SK-N-SH treated with all-trans-retinoic acid at 6 μM for 48 hours (cell line): ENCODE measurements around the gene ANKRD18A.

Experiments used
- ATAC-seq: fragments of 200-7000 bp; cut with Tn5 transposase; 3 replicates; pipeline ENCODE4 v1.9.1; 2020; ENCODE audit warnings: mild to moderate bottlenecking, moderate library complexity
- ARNTL ChIP-seq: fragments of 450-650 bp; formaldehyde crosslinking; IDR thresholded peaks from 2 replicates; pipeline ENCODE4 v1.5.0; 2020; ENCODE audit warnings: low read depth, mild to moderate bottlenecking, moderate library complexity, borderline replicate concordance
- BACH2 ChIP-seq: fragments of 250-450 bp; sonication (Bioruptor Pico); IDR thresholded peaks from 2 replicates; pipeline ENCODE4 v1.9.0; 2021; ENCODE audit warnings: mild to moderate bottlenecking, borderline replicate concordance
- CSDC2 ChIP-seq: fragments of 250-450 bp; sonication (Bioruptor Pico); IDR thresholded peaks from 2 replicates; pipeline ENCODE4 v1.5.0; 2020; ENCODE audit warnings: mild to moderate bottlenecking, moderate library complexity
- CSRNP3 ChIP-seq: fragments of 250-450 bp; sonication (Bioruptor Pico); IDR thresholded peaks from 2 replicates; pipeline ENCODE4 v1.5.1; 2021; ENCODE audit warnings: mild to moderate bottlenecking, moderate library complexity
- ESRRG ChIP-seq: fragments of 250-450 bp; sonication (Bioruptor Pico); IDR thresholded peaks from 2 replicates; pipeline ENCODE4 v1.6.1; 2021; ENCODE audit warnings: mild to moderate bottlenecking
- GLIS3 ChIP-seq: fragments of 250-450 bp; sonication (Bioruptor Pico); IDR thresholded peaks from 2 replicates; pipeline ENCODE4 v1.5.0; 2020; ENCODE audit warnings: mild to moderate bottlenecking, moderate library complexity
- ISL1 ChIP-seq: fragments of 250-450 bp; sonication (Bioruptor Pico); IDR thresholded peaks from 2 replicates; pipeline ENCODE4 v2.1.2; 2022; ENCODE audit warnings: mild to moderate bottlenecking, moderate library complexity
- OSR1 ChIP-seq: fragments of 250-450 bp; sonication (Bioruptor Pico); IDR thresholded peaks from 2 replicates; pipeline ENCODE4 v1.8.0; 2022; ENCODE audit warnings: moderate library complexity, mild to moderate bottlenecking, inconsistent platforms
- POU6F1 ChIP-seq: fragments of 250-450 bp; sonication (Bioruptor Pico); IDR thresholded peaks from 2 replicates; pipeline ENCODE4 v1.8.0; 2021; ENCODE audit warnings: low read depth, mild to moderate bottlenecking, moderate library complexity, borderline replicate concordance
- PPARA ChIP-seq: fragments of 250-450 bp; sonication (Bioruptor Pico); IDR thresholded peaks from 2 replicates; pipeline ENCODE4 v1.5.0; 2020; ENCODE audit warnings: mild to moderate bottlenecking, borderline replicate concordance
- RARB ChIP-seq: fragments of 250-450 bp; sonication (Bioruptor Pico); IDR thresholded peaks from 2 replicates; pipeline ENCODE4 v1.8.0; 2021; ENCODE audit warnings: mild to moderate bottlenecking, moderate library complexity
- SNAI2 ChIP-seq: fragments of 250-450 bp; sonication (Bioruptor Pico); IDR thresholded peaks from 2 replicates; pipeline ENCODE4 v1.5.0; 2020; ENCODE audit warnings: mild to moderate bottlenecking, moderate library complexity
- TCF4 ChIP-seq: fragments of 250-450 bp; sonication (Bioruptor Pico); IDR thresholded peaks from 2 replicates; pipeline ENCODE4 v1.8.0; 2021; ENCODE audit warnings: mild to moderate bottlenecking, moderate library complexity, borderline replicate concordance
- TOX ChIP-seq: fragments of 250-450 bp; sonication (Bioruptor Pico); IDR thresholded peaks from 2 replicates; pipeline ENCODE4 v1.8.0; 2021; ENCODE audit warnings: mild to moderate bottlenecking, moderate library complexity, borderline replicate concordance
- TSHZ2 ChIP-seq: fragments of 250-450 bp; sonication (Bioruptor Pico); IDR thresholded peaks from 2 replicates; pipeline ENCODE4 v1.5.0; 2020; ENCODE audit warnings: mild to moderate bottlenecking, moderate library complexity
- ZC3H10 ChIP-seq: fragments of 250-450 bp; sonication (Bioruptor Pico); IDR thresholded peaks from 2 replicates; pipeline ENCODE4 v1.5.1; 2021; ENCODE audit warnings: mild to moderate bottlenecking, moderate library complexity
- ZFP3 ChIP-seq: fragments of 250-450 bp; sonication (Bioruptor Pico); IDR thresholded peaks from 2 replicates; pipeline ENCODE4 v1.5.0; 2020; ENCODE audit warnings: mild to moderate bottlenecking, moderate library complexity
- ZFP30 ChIP-seq: fragments of 450-650 bp; formaldehyde crosslinking; IDR thresholded peaks from 2 replicates; pipeline ENCODE4 v1.5.0; 2022; ENCODE audit warnings: mild to moderate bottlenecking, moderate library complexity
- ZNF565 ChIP-seq: fragments of 450-650 bp; formaldehyde crosslinking; conservative IDR thresholded peaks from 2 replicates; pipeline ENCODE4 v1.5.0; 2020; ENCODE audit warnings: low read depth, mild to moderate bottlenecking, moderate library complexity
- ZNF70 ChIP-seq: fragments of 450-650 bp; formaldehyde crosslinking; IDR thresholded peaks from 2 replicates; pipeline ENCODE4 v1.5.0; 2020; ENCODE audit warnings: mild to moderate bottlenecking, moderate library complexity
- ZNF8 ChIP-seq: fragments of 450-650 bp; formaldehyde crosslinking; IDR thresholded peaks from 2 replicates; pipeline ENCODE4 v1.5.0; 2020; ENCODE audit warnings: mild to moderate bottlenecking, moderate library complexity

The ANKRD18A gene

GRCh38 chr9:38523121-38523520 is 97.3 kb downstream of the ANKRD18A start:
- ATAC-seq: no peak
- TF ChIP-seq ZC3H10 (CRISPR knock-in tag) (no peak), ESRRG (CRISPR knock-in tag) (no peak), TCF4 (no peak), ARNTL (CRISPR knock-in tag) (no peak), OSR1 (CRISPR knock-in tag) (no peak), ISL1 (CRISPR knock-in tag) (no peak), CSRNP3 (no peak), ZFP3 (CRISPR knock-in tag) (no peak), ZNF565 (CRISPR knock-in tag) (no peak), ZNF8 (CRISPR knock-in tag) (no peak), TSHZ2 (CRISPR knock-in tag) (no peak), PPARA (no peak), TOX (CRISPR knock-in tag) (no peak), GLIS3 (CRISPR knock-in tag) (no peak), ZFP30 (no peak)

- TF ChIP-seq GLIS3 (CRISPR knock-in tag) (no peak), ZFP3 (CRISPR knock-in tag) (no peak), SNAI2 (CRISPR knock-in tag) (no peak), ZC3H10 (CRISPR knock-in tag) (no peak), ZNF565 (CRISPR knock-in tag) (no peak), TOX (CRISPR knock-in tag) (no peak), POU6F1 (no peak), ZNF8 (CRISPR knock-in tag) (no peak), ZNF70 (no peak), CSDC2 (CRISPR knock-in tag) (no peak), ZFP30 (no peak), ISL1 (CRISPR knock-in tag) (no peak), TSHZ2 (CRISPR knock-in tag) (no peak), RARB (CRISPR knock-in tag) (no peak), PPARA (no peak), BACH2 (CRISPR knock-in tag) (no peak), ESRRG (CRISPR knock-in tag) (no peak), TCF4 (no peak)
- ATAC-seq: no peak
Measured at GRCh38 chr9:38521762-38522161, 98.6 kb downstream of the ANKRD18A start.
